GM19452 (cell line): Measurements from ENCODE around the gene MYL11.

ENCODE experiments used
- ATAC-seq: cut with Tn5 transposase; IDR thresholded peaks from one replicate; pipeline ENCODE4 v1.9.1; 2021; ENCODE audit not compliant: unreplicated experiment

The MYL11 gene

DNA sequence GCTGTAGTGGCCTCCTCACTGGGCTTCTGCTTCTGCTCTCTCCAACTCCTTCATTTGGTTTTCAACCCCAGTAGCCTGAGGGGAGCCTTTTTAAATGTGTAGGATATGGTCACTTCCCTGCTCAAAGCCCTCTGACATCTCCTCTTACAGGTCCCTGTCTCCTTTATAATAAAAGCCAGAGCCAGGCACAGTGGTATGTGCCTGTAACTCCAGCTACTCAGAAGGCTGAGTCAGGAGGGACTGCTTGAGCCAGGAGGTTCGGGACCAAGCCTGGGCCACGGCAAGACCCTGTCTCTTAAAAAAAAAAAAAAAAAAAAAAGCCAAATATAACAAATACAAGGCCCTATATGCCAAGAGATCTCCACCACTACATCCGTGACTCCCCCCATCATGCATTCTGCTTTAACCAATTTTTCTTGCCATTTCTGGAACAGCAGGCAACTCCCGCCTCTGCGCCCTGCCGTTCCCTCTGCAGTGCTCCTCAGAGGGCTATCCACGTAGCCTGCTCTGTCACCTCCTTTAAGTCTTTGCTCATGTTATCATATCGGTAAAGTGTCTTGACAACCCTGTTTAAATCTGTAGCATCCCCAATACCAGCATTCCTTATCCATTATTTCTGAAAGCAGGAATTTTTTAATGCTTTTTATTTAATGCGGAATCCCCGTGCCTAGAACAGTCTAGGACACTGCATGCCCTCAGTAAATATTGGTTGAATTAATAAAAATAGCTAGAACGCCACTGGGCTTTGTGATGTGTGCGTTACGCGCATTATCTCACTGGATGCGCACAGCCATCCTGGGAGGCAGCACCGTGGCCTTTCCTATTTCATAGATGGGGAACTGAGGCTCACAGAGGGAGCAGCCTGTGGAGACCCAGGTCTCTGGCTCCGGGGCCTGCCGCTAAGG lies 42.3 kb downstream of the MYL11 start:
- ATAC-seq, result no peak

GRCh38 chr16:30417529-30418349 lies 43.1 kb downstream of the MYL11 start:
- ATAC-seq, result peak; percentile 74

DNA sequence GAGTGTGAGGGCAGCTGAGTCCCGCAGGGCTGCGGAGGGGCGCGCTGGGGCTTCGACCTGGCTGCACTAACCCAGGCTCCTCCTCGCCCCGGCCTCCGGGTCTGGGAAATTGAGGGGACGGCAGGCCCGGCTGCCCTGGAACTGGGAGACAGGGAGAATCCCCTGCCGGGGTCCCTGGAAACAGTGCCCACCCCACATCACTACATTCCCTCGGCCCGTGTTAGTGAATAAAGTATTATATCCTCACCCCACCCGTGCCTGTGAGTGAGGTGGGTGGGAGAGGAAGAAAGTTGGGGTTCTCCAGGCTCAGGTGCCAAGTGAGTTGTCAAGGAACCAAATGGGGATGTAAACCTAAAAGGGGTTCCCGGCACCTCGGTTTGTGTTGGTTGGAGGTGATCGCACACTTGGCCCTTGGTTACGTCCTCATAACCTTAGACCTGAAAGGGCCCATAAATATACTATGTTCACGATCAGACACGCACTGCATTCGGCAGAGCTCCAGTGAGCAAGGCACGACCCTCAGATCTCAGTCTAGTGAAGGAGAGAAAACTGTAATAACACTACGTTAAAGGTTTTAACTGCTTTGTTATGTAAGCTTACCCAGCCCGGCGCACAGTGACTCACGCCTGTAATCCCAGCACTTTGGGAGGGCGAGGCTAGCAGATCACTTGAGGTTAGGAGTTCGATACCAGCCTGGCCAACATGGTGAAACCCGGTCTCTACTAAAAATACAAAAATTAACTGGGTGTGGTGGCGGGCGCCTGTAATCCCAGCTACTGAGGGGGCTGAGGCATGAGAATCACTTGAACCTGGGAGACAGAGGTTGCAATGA lies 44.0 kb downstream of the MYL11 start:
- ATAC-seq, result no peak

DNA sequence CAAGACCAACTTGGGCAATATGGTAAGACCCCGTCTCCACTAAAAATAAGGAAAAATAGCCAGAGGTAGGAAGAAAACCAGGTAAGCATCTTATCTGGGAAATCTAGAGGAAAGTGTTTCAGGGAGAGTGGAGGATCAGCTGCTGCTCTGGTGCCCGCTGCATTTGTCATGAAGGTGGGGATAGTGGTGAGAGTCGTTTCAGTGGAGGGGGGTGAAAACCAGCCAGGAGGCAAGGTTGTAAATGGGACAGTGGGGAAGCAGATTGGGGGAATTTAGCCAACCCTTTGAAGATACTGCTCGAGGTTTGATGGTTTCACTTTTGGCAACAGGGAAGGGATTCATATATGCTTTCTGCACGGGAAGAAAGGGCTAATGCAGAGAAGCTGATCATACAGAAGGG lies 46.4 kb downstream of the MYL11 start:
- ATAC-seq, result no peak
